Activated CD8-positive, alpha-beta memory T cell treated with anti-CD3 and anti-CD28 coated beads, Interleukin-2, amount 50 U/mL, for 24 hours (primary cell): Measurements from ENCODE around the gene NEURL1B.

Experiments
- DNase-seq: peaks from one replicate; pipeline ENCODE4 v3.0.0-alpha.2; 2020; ENCODE audit errors: extremely low read depth

The NEURL1B gene

GRCh38 chr5:172714491-172715420, 73.7 kb downstream of the NEURL1B start:
- peak; percentile 31 for DNase-seq

GRCh38 chr5:172715421-172715780, 74.3 kb downstream of the NEURL1B start:
- no peak for DNase-seq

DNA sequence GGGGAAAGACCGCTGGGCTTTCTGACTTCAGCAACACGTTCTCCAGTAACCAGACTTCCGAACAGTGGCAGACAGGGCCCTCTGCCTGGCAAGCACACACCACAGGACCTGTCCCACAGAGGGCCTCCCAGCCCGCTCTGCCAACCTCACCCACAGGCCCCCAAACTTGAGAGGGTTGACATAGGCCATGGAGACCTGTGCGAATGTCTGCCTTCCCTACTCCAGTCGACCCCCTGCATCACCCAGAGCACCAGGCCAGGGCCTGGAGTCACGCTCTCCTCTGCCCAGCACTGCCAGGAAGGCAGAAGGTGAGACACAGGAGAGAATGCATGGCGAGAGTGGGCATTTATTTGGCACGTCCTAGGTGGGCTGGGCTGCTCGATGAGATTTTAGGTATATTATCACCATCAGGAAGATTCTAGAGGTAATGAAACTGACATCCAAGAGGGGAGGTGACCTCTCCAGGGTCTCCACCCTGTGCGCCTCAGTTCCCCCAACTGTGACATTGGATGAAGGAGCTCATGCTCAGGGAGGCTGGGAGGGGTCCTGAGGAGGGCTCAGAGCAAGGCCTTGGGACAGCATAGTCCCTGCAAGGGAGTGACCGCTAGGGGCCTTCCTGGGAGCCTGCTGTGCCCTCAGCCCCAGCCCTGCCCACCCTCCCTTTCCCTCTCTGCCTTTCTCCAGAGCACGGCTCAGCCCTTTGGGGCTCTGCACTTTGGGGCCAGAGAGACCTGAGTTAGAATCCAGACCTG, 75.0 kb downstream of the NEURL1B start:
- DNase-seq, result no peak

- peak; percentile 64 for DNase-seq
These were observed 75.8 kb downstream of the NEURL1B start for GRCh38 chr5:172716796-172717313.

- no peak for DNase-seq
These were observed 76.6 kb downstream of the NEURL1B start for GRCh38 chr5:172717481-172718195.

- no peak for DNase-seq
These were observed 77.6 kb downstream of the NEURL1B start for GRCh38 chr5:172718527-172719114.

DNA sequence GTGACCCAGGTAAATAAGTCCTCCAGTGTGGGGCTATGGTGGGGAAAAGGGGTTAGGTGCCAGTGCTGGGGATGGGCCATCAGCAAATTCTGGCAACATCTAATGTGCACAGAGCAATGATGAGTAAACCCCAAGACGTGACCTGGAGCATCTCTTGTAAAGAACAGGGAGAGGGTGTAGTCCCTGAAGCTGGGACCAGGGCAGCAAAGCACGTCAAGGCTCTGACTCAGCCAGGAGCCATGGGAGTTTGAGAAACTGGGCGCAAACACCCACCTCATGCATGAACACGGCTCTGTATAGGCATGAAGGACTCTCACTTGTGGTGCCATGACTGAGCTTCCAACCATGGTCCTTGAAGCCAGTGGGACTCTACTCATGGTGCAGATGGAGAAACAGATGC, 78.1 kb downstream of the NEURL1B start:
- DNase-seq, result no peak

GRCh38 chr5:172720655-172721054, 79.6 kb downstream of the NEURL1B start:
- no peak for DNase-seq

DNA sequence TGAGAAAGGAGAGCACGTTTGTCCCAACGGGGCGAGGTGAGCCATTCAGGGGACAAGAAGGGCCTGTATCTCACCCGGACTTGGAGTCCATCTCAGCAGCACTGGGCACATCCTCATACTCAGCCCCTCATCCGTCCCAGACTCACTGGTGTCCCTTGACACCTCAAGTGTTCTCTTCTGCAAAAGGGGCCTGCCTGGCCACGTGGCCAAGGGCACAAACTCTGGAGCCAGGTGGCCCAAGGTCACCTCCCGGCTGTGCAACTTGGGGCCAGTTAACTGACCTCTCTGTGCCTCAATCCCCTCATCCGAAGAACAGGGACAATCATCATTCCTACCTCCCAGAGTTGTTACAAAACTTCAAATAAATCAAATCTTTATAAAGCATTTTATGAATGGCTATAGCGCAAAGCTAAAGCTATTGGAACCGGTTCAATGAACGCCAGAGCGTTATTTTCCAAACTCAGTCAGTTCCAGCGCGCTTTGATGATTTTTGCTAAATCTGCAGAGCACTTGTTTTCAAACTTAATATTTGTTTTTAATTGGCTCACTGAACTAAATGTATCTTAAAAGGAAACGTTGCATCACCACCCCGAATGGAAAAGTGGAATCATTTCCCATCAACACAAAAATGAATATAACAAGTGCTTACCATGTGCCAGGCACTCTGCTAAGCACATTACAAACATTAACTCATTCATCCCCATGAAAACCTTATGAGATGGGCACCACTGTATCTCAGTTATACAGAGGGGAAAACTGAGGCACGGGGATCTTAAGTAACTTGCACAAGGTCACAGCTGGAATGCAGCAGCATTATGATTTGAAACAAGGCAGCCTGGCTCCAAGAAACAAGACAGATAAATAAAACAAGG, 80.6 kb downstream of the NEURL1B start:
- no peak for DNase-seq

- no peak for DNase-seq
These were observed 81.3 kb downstream of the NEURL1B start for GRCh38 chr5:172722327-172722815.

DNA sequence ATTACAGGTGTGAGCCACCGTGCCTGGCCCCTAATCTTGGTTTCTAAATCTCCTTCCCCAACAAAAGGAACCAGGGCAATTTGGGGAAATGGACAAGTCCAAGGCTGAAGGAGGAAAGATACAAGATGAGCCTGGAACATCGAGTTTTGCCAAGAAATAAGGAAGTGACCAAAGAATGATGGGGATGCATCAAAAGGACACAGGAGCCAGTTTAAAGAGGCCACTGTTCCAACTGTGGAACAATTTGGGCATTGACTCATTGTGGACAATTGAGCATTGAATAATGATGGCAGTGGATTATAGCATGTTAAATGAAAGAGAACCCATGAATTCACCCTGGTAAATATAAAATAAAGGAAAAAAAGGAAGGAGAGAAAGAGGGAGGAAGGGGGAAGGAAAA, 82.4 kb downstream of the NEURL1B start:
- DNase-seq, result no peak

- DNase-seq, result no peak
These were observed 83.5 kb downstream of the NEURL1B start for GRCh38 chr5:172724242-172725183.

GRCh38 chr5:172725273-172725672, 84.2 kb downstream of the NEURL1B start:
- no peak for DNase-seq

- no peak for DNase-seq
These were observed 84.7 kb downstream of the NEURL1B start for GRCh38 chr5:172725785-172726184.

GRCh38 chr5:172726966-172727365, 85.9 kb downstream of the NEURL1B start:
- DNase-seq, result no peak

GRCh38 chr5:172727551-172727950, 86.5 kb downstream of the NEURL1B start:
- DNase-seq, result no peak

DNA sequence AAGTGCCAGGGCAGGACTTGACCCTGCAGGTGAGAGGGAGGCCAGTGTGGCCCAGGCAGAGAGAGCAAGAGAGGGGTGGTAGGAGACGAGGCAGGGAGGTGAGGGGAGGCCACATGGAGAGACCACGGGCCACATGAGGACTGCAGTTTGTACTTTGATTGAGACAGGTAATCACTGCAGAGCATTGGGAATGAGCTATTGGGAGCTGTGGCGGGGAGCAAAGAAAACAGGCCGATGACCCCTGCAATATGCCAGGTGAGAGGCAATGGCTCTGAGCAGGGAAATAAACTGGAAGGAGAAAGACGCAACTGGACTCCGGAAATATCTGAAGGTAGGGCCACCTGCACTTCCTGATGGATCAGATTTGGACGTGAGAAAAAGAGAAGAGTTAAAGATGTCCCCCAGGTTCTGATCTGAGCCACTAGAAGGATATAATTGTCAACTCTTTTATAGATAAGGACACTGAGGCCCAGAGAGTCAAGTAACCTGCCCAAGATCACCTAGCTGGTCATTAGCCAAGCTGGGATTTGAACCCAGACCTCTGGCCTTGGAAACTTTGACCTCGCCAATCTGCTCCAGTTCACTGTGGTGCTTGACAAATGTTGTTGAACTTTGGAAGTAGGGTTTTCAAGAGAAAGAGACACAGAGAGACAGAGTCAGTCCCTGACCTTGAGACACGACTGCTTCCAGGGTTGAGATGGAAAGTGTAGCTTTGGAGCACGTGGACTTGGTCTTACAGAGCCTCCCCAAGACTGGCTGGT, 87.6 kb downstream of the NEURL1B start:
- DNase-seq, result no peak

DNA sequence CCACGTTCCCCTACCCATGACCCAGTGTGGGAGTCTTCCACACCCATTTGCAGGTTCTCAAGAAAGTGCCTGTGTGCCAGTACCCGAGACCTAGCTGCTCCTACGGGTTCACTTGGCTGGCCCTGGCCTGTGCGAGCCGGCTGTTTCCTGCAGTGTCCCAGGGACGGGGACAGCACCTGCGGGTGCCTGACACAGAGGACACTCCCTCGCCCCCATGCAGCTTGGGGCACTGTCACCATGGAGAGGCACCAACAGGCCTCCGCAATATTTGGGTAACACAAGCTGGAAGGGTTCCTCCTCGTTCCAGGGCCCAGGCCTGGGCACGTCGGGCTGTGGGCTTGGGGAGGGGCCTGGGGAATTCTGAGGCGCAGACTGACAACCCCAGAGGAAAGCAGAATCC, 88.5 kb downstream of the NEURL1B start:
- DNase-seq, result no peak

- no peak for DNase-seq
These were observed 89.2 kb downstream of the NEURL1B start for GRCh38 chr5:172730222-172730621.
